ENCODE results near the gene EIF1B. TPM values are rescaled to one million over a fixed set of nuclear protein-coding genes. Genes with fewer than 3 reads are reported as not detected.

EIF1B gene
- total RNA-seq, 4 donors from 2014 or later, result 12.9 to 32.7 (median 24.5) TPM

DNA sequence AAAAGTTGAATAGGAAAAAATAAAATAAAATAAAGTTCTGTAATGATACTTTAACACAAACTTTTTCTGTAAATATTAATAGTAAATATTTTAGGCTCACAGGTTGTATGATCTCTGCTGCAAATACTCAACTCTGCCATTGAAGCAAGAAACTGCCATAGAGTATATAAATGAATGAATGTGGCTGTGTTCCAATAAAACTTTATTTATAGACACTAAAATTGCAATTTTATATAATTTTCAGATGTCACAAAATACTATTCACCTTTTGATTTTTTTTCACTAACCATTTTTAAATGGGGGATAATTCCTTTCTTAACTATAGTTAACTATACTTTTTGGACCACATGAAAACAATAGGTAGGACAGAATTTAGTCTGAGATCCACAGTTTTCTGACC is 16.0 kb downstream of the EIF1B start:
- Histone ChIP-seq H3K9me3 (no peaks in the 10 kb centered on the region), H3K27me3 (no peaks in the 10 kb centered on the region), H3K4me3 (no peak overlapping the region), H3K27ac (no peak overlapping the region), H3K4me1 (no peaks in the 10 kb centered on the region), H3K36me3 (no peaks in the 10 kb centered on the region)
- no peak for TF ChIP-seq POLR2A (IDR thresholded peaks at IDR 0.05)
- TF ChIP-seq, protein P1, sequence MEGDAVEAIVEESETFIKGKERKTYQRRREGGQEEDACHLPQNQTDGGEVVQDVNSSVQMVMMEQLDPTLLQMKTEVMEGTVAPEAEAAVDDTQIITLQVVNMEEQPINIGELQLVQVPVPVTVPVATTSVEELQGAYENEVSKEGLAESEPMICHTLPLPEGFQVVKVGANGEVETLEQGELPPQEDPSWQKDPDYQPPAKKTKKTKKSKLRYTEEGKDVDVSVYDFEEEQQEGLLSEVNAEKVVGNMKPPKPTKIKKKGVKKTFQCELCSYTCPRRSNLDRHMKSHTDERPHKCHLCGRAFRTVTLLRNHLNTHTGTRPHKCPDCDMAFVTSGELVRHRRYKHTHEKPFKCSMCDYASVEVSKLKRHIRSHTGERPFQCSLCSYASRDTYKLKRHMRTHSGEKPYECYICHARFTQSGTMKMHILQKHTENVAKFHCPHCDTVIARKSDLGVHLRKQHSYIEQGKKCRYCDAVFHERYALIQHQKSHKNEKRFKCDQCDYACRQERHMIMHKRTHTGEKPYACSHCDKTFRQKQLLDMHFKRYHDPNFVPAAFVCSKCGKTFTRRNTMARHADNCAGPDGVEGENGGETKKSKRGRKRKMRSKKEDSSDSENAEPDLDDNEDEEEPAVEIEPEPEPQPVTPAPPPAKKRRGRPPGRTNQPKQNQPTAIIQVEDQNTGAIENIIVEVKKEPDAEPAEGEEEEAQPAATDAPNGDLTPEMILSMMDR (IDR thresholded peaks at IDR 0.05 in 4 of 5, conservative IDR thresholded peaks at IDR 0.05 in 1 of 5), result no peak
- ATAC-seq (no peak), DNase-seq (no peak)
- in situ Hi-C loops (cut with MboI; ENCODE audit: low sequenced_read_pairs in 4 of 4), result loop anchor here (5.0 to 25.0 kb wide), 5 partner anchors 129 to 1562 kb away; partner anchors contain the start of genes ZNF621 (in 2 of the 4) and RPL14 (in 1 of the 4)
- intact Hi-C loops (cut with DNase I; ENCODE audit: low total_unique reads), result loop anchor here (5.0 kb wide), 1 partner anchor 127 kb away; no protein-coding TSS in a partner anchor

DNA sequence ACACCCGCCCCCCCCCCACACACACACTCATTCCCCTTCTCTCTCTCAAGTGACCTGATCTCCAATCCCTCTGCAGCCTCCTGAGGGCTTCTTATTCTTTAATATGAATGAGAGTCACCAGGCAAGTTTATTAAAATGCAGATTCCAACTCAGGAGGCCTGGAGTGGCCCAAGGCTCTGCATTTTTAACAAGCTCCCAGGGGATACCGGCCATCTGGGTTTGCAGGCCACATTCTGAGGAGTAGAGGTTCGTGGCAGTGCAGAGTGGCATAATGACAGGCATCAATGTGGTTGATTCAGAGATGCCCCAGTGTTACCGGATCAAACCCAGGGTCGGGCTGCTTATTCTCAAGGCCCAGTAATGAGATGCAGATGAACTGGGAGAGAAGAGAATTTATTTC is 18.9 kb downstream of the EIF1B start:
- peaks cover 0 to 2% of the 10 kb centered on the region in 2 donors for H3K4me1 ChIP-seq
- DNase-seq, result no peak
- H3K4me3 ChIP-seq, result no peak overlapping the region
- no peaks in the 10 kb centered on the region for H3K36me3 ChIP-seq
- H3K27ac ChIP-seq, result no peak overlapping the region
- ATAC-seq, result no peak
- in situ Hi-C loops (cut with MboI; ENCODE audit: low sequenced_read_pairs in 4 of 4) (loop anchor here (5.0 to 25.0 kb wide), 5 partner anchors 126 to 1559 kb away; partner anchors contain the start of genes ZNF621 (in 2 of the 4) and RPL14 (in 1 of the 4)), intact Hi-C loops (cut with DNase I; ENCODE audit: low total_unique reads) (loop anchor here (5.0 kb wide), 1 partner anchor 124 kb away; no protein-coding TSS in a partner anchor)
- H3K9me3 ChIP-seq, result no peaks in the 10 kb centered on the region
- H3K27me3 ChIP-seq, result no peaks in the 10 kb centered on the region
- TF ChIP-seq POLR2A (IDR thresholded peaks at IDR 0.05), result no peak
- TF ChIP-seq, protein P1 (IDR thresholded peaks at IDR 0.05 in 4 of 5, conservative IDR thresholded peaks at IDR 0.05 in 1 of 5), result no peak

DNA sequence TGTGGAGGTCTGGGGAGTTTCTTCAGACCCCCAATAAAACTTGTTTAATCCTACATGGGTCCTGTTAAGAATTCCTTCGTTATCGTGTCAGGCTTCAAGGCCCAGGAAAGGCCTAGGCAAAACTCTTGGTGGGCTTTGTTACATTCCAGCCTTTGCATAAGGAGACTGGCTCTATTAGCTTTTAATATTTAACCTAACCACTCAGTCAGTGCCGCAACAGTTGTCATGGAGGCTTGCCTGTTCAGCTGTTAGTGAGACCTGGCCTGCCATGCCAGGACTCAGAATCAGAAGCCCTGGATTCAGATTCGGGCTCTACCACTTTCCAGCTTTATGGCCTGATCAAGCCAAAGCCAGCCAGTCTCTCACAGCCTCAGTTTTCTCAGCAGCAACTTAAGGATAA is 19.6 kb downstream of the EIF1B start:
- H3K27ac ChIP-seq, result no peak overlapping the region
- no peaks in the 10 kb centered on the region for H3K27me3 ChIP-seq
- in situ Hi-C loops (cut with MboI; ENCODE audit: low sequenced_read_pairs in 4 of 4) (loop anchor here (5.0 to 25.0 kb wide), 5 partner anchors 126 to 1558 kb away; partner anchors contain the start of genes ZNF621 (in 2 of the 4) and RPL14 (in 1 of the 4)), intact Hi-C loops (cut with DNase I; ENCODE audit: low total_unique reads) (loop anchor here (5.0 kb wide), 1 partner anchor 123 kb away; no protein-coding TSS in a partner anchor)
- DNase-seq (no peak), ATAC-seq (no peak)
- H3K4me3 ChIP-seq, result no peak overlapping the region
- H3K36me3 ChIP-seq, result no peaks in the 10 kb centered on the region
- no peaks in the 10 kb centered on the region for H3K9me3 ChIP-seq
- H3K4me1 ChIP-seq, result peaks cover 5 to 8% of the 10 kb centered on the region in 2 donors
- TF ChIP-seq, protein P1 (IDR thresholded peaks at IDR 0.05 in 4 of 5, conservative IDR thresholded peaks at IDR 0.05 in 1 of 5), result no peak
- no peak for TF ChIP-seq POLR2A (IDR thresholded peaks at IDR 0.05)

DNA sequence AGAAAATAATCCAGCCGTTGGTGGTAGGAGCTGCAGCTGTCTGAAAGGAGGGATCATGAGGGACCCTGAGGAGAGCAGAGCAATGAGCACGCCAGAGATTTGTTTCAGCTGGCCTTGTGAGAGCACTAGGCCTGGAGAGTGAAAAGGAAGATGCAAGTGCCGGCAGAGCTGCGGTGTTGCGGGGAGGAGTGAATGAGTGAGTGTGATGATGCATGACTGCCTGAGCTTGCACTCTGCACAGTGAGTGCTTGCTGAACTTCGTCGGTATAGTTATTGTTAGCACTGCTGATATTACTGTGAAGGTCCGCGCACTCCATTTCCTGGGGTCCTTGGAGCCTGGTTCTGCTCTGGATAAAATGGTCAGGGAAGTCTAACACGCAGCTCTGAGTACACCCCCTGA is 23.2 kb downstream of the EIF1B start:
- intact Hi-C loops (cut with DNase I; ENCODE audit: low total_unique reads), result no loop called here
- Histone ChIP-seq H3K27ac (no peak overlapping the region), H3K4me3 (no peak overlapping the region), H3K36me3 (no peaks in the 10 kb centered on the region), H3K9me3 (no peaks in the 10 kb centered on the region), H3K4me1 (peaks cover 5 to 8% of the 10 kb centered on the region in 2 donors), H3K27me3 (no peaks in the 10 kb centered on the region)
- ATAC-seq (no peak), DNase-seq (no peak)
- in situ Hi-C loops (cut with MboI; ENCODE audit: low sequenced_read_pairs in 4 of 4), result loop anchor here in 2 of 4 donors (10.0 to 25.0 kb wide), 2 partner anchors 112 to 1555 kb away; no protein-coding TSS in a partner anchor
- no peak for TF ChIP-seq POLR2A (IDR thresholded peaks at IDR 0.05)
- TF ChIP-seq, protein P1 (IDR thresholded peaks at IDR 0.05 in 4 of 5, conservative IDR thresholded peaks at IDR 0.05 in 1 of 5), result no peak
